ENCODE results near the gene LIPJ.

DNA sequence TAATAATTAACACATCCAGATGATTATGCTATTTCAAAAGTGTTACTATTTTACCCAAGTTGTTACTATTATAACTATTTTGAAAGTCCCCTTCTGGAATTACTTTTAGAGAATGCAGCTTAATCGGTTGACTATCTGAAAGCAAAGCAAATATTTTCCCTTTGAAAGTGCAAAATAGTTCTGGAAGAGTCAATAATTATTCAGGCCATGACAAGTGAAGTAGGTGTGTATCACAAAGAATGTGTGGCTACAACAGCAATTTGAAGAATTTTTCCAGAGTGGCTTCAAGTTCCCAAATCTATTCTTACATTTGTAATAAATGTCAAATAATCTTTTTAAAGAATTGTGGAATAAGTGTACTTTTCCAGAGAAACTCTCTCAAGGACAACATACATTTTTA lies 46.2 kb upstream of the LIPJ start:
- TF ChIP-seq CTCF (IDR thresholded peaks at IDR 0.05) (no peak), ZFX (IDR thresholded peaks at IDR 0.05; ENCODE audit: borderline replicate concordance) (no peak)

Data from 22Rv1 (cell line).